Right cardiac atrium (tissue), 5 donors: ENCODE data around the gene PDE4B. TPM values are rescaled to one million over a fixed set of nuclear protein-coding genes. Genes with fewer than 3 reads are reported as not detected.

Source experiments
- ATAC-seq, 2 donors: fragments of 200-7000 bp; cut with Tn5 transposase; one replicate each; pipeline versions ENCODE4 v1.8.0 to v1.9.1; 2020; ENCODE audit warnings: moderate library complexity in 2 of 2, mild to moderate bottlenecking in 1 of 2
- DNase-seq, 3 donors: peaks; one replicate each; pipeline ENCODE4 v3.0.0-alpha.2; 2020
- H3K27ac ChIP-seq: one replicate; pipeline ENCODE4 v1.5.1; 2013; ENCODE audit warnings: mild to moderate bottlenecking, low read length, control low read depth, moderate library complexity
- H3K27me3 ChIP-seq: one replicate; pipeline ENCODE4 v1.6.1; 2013; ENCODE audit not compliant: control insufficient read depth, insufficient read depth
- H3K4me1 ChIP-seq: one replicate; pipeline ENCODE4 v1.6.1; 2013; ENCODE audit warnings: low read length; ENCODE audit not compliant: control insufficient read depth, insufficient read depth
- H3K4me3 ChIP-seq: one replicate; pipeline ENCODE4 v1.5.1; 2013; ENCODE audit warnings: low read length, control low read depth
- H3K9me3 ChIP-seq: one replicate; pipeline ENCODE4 v1.6.1; 2013; ENCODE audit warnings: low read length; ENCODE audit not compliant: control insufficient read depth
- WGBS: extraction: QIAGEN DNeasy Blood & Tissue Kit; methylation state at CpG from one replicate; pipeline ENCODE4 v1.1.7; 2013; 5-methylcytosine and 5-hydroxymethylcytosine counted together
- intact Hi-C, 4 donors: fragments of 100-400 bp; cut with DNase I; formaldehyde crosslinking; loops; one replicate each; pipeline versions ENCODE4 v1.11.0 to v1.14.0; 2022 to 2023
- polyA plus RNA-seq: library from polyadenylated mRNA; stranded (reverse); fragments of 200-250 nt; gene quantifications from one replicate; pipeline ENCODE4 v1.2.3, GENCODE V29; 2013
- total RNA-seq, 4 donors: library from RNA; stranded (reverse); fragmentation: NEBNext Ultra II Directional; extraction: Animal tissue kit (Norgen Biotek cat#: 25700); gene quantifications; one replicate each; pipeline ENCODE4 v1.2.1, GENCODE V29; 2021
- donor health status: healthy with polysubstance abuse.
- donor health status: DM: no; HTN: yes; CAD: no.
- donor health status: DM: no; HTN: no; CAD: no.
- donor health status: DM: no; HTN: yes; CAD: no; lungs with severe emphysema.
- donor health status: DM: yes; HTN: yes; CAD: no.

Gene PDE4B
- total and polyA plus RNA-seq, 5 donors = 8.2 to 37.5 (median 26.0) TPM

- Histone ChIP-seq H3K4me3 (no peak overlapping the region), H3K9me3 (no peaks in the 10 kb centered on the region), H3K4me1 (peaks cover 7% of the 10 kb centered on the region), H3K27ac (peak overlapping the region; percentile 92), H3K27me3 (no peaks in the 10 kb centered on the region)
- intact Hi-C loops = loop anchor here in 2 of 4 donors (5.0 to 10.0 kb wide), 2 partner anchors 66 to 68 kb away; no protein-coding TSS in a partner anchor
- ATAC-seq (no peak), DNase-seq (no peak)
- WGBS = 52% methylated on average over 3 of the region's 3 CpGs
Observed at GRCh38 chr1:66266756-66267155, 474.1 kb downstream of the PDE4B start.

GRCh38 chr1:66267201-66267940 is 474.7 kb downstream of the PDE4B start:
- ATAC-seq = peak in 1 of 2 donors; percentile 30

GRCh38 chr1:66269222-66269621 is 476.5 kb downstream of the PDE4B start:
- Histone ChIP-seq H3K4me3 (no peak overlapping the region), H3K27ac (peak overlapping the region; percentile 22), H3K27me3 (no peaks in the 10 kb centered on the region), H3K9me3 (no peaks in the 10 kb centered on the region), H3K4me1 (peaks cover 10% of the 10 kb centered on the region)
- ATAC-seq (no peak), DNase-seq (no peak)
- intact Hi-C loops = loop anchor here in 2 of 4 donors (5.0 to 10.0 kb wide), 2 partner anchors 63 to 66 kb away; no protein-coding TSS in a partner anchor
- 76% methylated on average over 5 of the region's 5 CpGs for WGBS

More at GRCh38 chr1:66267201-66267940, 474.7 kb downstream of the PDE4B start:
- no peak for DNase-seq
- H3K4me3 ChIP-seq = no peak overlapping the region
- no peaks in the 10 kb centered on the region for H3K9me3 ChIP-seq
- H3K27ac ChIP-seq = no peak overlapping the region
- intact Hi-C loops = loop anchor here in 2 of 4 donors (5.0 to 10.0 kb wide), 2 partner anchors 65 to 67 kb away; no protein-coding TSS in a partner anchor
- WGBS = 37% methylated on average over 7 of the region's 7 CpGs
- peaks cover 10% of the 10 kb centered on the region for H3K4me1 ChIP-seq
- H3K27me3 ChIP-seq = no peaks in the 10 kb centered on the region

GRCh38 chr1:66270119-66270812 is 477.6 kb downstream of the PDE4B start:
- DNase-seq = peak in 1 of 3 donors; percentile 36
- H3K4me3 ChIP-seq = no peak overlapping the region
- peak; percentile 60 to 67 for ATAC-seq
- H3K27ac ChIP-seq = peak overlapping the region; percentile 88
- 31% methylated on average over 5 of the region's 5 CpGs for WGBS
- H3K27me3 ChIP-seq = no peaks in the 10 kb centered on the region
- peaks cover 13% of the 10 kb centered on the region for H3K4me1 ChIP-seq
- no peaks in the 10 kb centered on the region for H3K9me3 ChIP-seq
- intact Hi-C loops = loop anchor here in 2 of 4 donors (5.0 kb wide), 1 partner anchor 62 kb away; no protein-coding TSS in a partner anchor

GRCh38 chr1:66271216-66271903 is 478.7 kb downstream of the PDE4B start:
- peak overlapping the region; percentile 16 for H3K4me3 ChIP-seq

GRCh38 chr1:66271904-66272254 is 479.2 kb downstream of the PDE4B start:
- Histone ChIP-seq H3K4me3 (no peak overlapping the region), H3K27me3 (no peaks in the 10 kb centered on the region), H3K27ac (peak overlapping the region; percentile 100), H3K9me3 (no peaks in the 10 kb centered on the region), H3K4me1 (peaks cover 18% of the 10 kb centered on the region)
- WGBS = 13% methylated on average over 5 of the region's 5 CpGs
- intact Hi-C loops = loop anchor here in 2 of 4 donors (5.0 kb wide), 1 partner anchor 60 kb away; no protein-coding TSS in a partner anchor
- ATAC-seq (peak; percentile 72 to 75), DNase-seq (peak; percentile 72 to 87 (median 84))

More at GRCh38 chr1:66271216-66271903, 478.7 kb downstream of the PDE4B start:
- DNase-seq (peak; percentile 86 to 95 (median 89)), ATAC-seq (peak; percentile 89 to 92)
- Histone ChIP-seq H3K9me3 (no peaks in the 10 kb centered on the region), H3K27me3 (no peaks in the 10 kb centered on the region), H3K27ac (peak overlapping the region; percentile 100), H3K4me1 (peaks cover 18% of the 10 kb centered on the region)
- intact Hi-C loops = loop anchor here in 2 of 4 donors (5.0 kb wide), 1 partner anchor 61 kb away; no protein-coding TSS in a partner anchor
- 9% methylated on average over 8 of the region's 8 CpGs for WGBS

GRCh38 chr1:66273656-66274055 is 481.0 kb downstream of the PDE4B start:
- WGBS = 47% methylated on average over 2 of the region's 2 CpGs
- peaks cover 18% of the 10 kb centered on the region for H3K4me1 ChIP-seq
- DNase-seq (no peak), ATAC-seq (peak; percentile 36 to 42)
- H3K27me3 ChIP-seq = no peaks in the 10 kb centered on the region
- no peak overlapping the region for H3K4me3 ChIP-seq
- no peaks in the 10 kb centered on the region for H3K9me3 ChIP-seq
- intact Hi-C loops = loop anchor here in 2 of 4 donors (5.0 kb wide), 1 partner anchor 59 kb away; no protein-coding TSS in a partner anchor
- peak overlapping the region; percentile 32 for H3K27ac ChIP-seq

GRCh38 chr1:66274634-66275033 is 481.9 kb downstream of the PDE4B start:
- intact Hi-C loops = loop anchor here in 2 of 4 donors (5.0 kb wide), 1 partner anchor 58 kb away; no protein-coding TSS in a partner anchor
- DNase-seq = no peak
- no peaks in the 10 kb centered on the region for H3K9me3 ChIP-seq
- no peaks in the 10 kb centered on the region for H3K27me3 ChIP-seq
- H3K27ac ChIP-seq = no peak overlapping the region
- WGBS = 59% methylated on average over 1 of the region's 1 CpG
- no peak for ATAC-seq
- no peak overlapping the region for H3K4me3 ChIP-seq
- peaks cover 18% of the 10 kb centered on the region for H3K4me1 ChIP-seq

- WGBS = 84% methylated on average over 1 of the region's 1 CpG
- DNase-seq (no peak), ATAC-seq (no peak)
- intact Hi-C loops = no loop called here
- Histone ChIP-seq H3K4me3 (no peak overlapping the region), H3K27ac (peak overlapping the region; percentile 50), H3K9me3 (no peaks in the 10 kb centered on the region), H3K4me1 (peaks cover 18% of the 10 kb centered on the region), H3K27me3 (no peaks in the 10 kb centered on the region)
Observed at GRCh38 chr1:66275083-66275482, 482.4 kb downstream of the PDE4B start.

- intact Hi-C loops = no loop called here
- Histone ChIP-seq H3K9me3 (no peaks in the 10 kb centered on the region), H3K4me3 (no peak overlapping the region), H3K4me1 (peaks cover 14% of the 10 kb centered on the region), H3K27ac (peak overlapping the region; percentile 50), H3K27me3 (no peaks in the 10 kb centered on the region)
- DNase-seq (peak in 2 of 3 donors; percentile 31 to 62), ATAC-seq (peak; percentile 37 to 55)
- WGBS = 16% methylated on average over 5 of the region's 5 CpGs
Observed at GRCh38 chr1:66275601-66276023, 482.9 kb downstream of the PDE4B start.
